Dendritic cell treated with granulocyte-macrophage colony-stimulating factor and Interleukin-4, amounts not matched to agents 40 ng/mL and 50 ng/mL, for 4 days (primary cell): ENCODE data around the gene RAB40B.
"Not testable (repeated sequence)": the region's sequence is repeated elsewhere in the genome, so short reads cannot be mapped to it uniquely, and the experiment has no call there.

Source experiments
- H3K27ac Mint-ChIP-seq: one replicate; pipeline ENCODE4 v1.8.0; 2022; ENCODE audit warnings: mild to moderate bottlenecking, mixed read lengths
- H3K27me3 Mint-ChIP-seq: one replicate; pipeline ENCODE4 v1.8.0; 2022; ENCODE audit warnings: mild to moderate bottlenecking, mixed read lengths
- H3K36me3 Mint-ChIP-seq: one replicate; pipeline ENCODE4 v1.8.0; 2022; ENCODE audit warnings: low read depth, mixed read lengths
- H3K4me1 Mint-ChIP-seq: one replicate; pipeline ENCODE4 v1.8.0; 2022; ENCODE audit warnings: low read depth, mixed read lengths
- H3K4me3 Mint-ChIP-seq: one replicate; pipeline ENCODE4 v1.8.0; 2022; ENCODE audit warnings: mild to moderate bottlenecking, moderate library complexity, mixed read lengths
- H3K9me3 Mint-ChIP-seq: one replicate; pipeline ENCODE4 v1.8.0; 2022; ENCODE audit warnings: mixed read lengths
- intact Hi-C: fragments of 100-400 bp; cut with micrococcal nuclease; formaldehyde crosslinking; loops from one replicate; pipeline ENCODE4 v1.15.0; 2022

RAB40B gene

DNA sequence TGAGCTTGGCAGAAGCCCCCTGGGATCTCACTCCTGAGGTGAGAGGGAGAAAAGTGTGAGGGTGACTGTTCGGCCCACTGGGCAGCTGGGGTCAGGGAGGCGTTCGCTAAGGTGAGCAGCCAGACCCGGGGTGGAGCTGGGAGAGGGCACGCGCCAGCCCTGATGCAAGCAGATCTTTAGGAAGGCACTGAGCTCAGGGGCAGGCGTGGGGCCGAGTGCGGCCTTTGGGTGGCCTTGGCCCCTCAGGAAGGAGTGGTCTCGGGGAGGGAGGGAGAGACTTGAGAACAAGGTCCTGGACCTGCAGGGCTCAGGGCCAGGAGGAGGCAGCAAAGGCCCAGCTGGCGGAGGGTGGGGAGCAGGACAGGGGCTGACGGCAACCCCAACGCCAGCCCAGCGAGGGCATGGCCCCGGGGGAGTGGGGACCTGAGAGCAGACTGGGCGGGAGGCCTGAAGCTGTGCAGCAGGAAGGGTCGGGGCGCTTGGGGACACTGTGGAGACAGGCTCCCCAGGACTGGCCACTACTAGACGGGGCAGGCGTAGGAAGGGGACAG is 35.7 kb downstream of the RAB40B start:
- H3K27me3 Mint-ChIP-seq = no peaks in the 10 kb centered on the region
- H3K4me3 Mint-ChIP-seq = no peak overlapping the region
- H3K36me3 Mint-ChIP-seq = no peaks in the 10 kb centered on the region
- intact Hi-C loops = no loop called here
- H3K27ac Mint-ChIP-seq = no peak overlapping the region
- no peaks in the 10 kb centered on the region for H3K4me1 Mint-ChIP-seq
- no peaks in the 10 kb centered on the region for H3K9me3 Mint-ChIP-seq

DNA sequence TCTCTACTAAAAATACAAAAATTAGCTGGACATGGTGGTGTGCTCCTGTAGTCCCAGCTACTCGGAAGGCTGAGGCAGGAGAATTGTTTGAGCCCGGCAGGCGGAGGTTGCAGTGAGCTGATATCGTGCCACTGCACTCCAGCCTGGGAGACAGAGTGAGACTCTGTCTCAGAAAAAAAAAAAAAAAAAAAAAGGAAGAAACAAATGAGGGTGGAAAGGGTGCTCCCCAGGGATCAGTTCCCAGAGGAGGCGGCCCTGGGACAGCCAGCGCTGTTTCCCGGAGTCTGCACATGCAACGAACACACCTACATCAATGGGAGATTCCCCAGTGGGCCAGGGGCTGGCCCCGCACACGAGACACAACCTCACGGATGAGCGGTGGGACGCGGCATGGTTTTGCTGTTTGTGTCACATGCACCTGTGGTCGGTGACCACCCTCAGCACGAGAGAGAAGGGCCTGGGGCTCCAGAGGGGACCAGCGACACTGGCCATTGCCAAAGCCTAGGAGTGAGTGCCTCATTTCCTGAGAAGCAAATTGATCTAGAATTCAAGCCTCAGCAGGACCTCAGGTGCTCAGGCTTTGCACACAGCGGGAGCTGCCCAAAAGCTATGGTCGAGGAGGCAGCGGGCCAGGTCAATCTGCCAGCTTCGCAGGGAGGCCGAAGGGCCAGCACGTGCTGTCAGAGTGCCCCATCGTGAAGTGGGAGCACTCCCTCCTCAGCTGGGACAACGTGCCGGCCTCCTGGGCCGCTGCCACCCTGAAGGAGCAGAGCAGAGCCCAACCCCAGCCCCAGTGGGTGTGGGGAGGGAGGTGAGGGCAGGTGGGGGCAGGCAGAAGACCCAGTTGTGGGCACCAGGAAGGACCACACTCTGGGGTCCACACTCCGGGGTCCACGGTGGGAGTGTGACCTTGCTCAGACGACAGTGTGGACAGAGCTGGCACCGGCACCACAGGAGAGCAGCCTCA is 36.5 kb downstream of the RAB40B start:
- no peaks in the 10 kb centered on the region for H3K4me1 Mint-ChIP-seq
- H3K27ac Mint-ChIP-seq = no peak overlapping the region
- H3K4me3 Mint-ChIP-seq = no peak overlapping the region
- no peaks in the 10 kb centered on the region for H3K36me3 Mint-ChIP-seq
- H3K27me3 Mint-ChIP-seq = no peaks in the 10 kb centered on the region
- intact Hi-C loops = no loop called here
- H3K9me3 Mint-ChIP-seq = no peaks in the 10 kb centered on the region

DNA sequence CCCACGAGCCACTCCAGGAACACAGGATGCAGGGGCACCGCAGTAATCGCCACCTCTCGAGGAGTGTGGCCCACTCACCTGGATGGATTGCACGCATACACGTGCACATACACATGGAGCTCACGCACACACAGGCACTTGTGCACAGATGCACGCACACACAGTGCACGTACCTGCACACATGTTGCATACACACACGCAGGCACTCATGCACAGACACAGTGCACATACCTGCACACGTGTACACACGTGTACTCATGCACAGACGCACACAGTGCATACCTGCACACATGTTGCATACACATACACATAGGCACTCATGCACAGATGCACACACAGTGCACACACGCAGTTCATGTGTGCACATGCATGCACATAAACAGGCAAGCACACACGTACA is 38.6 kb downstream of the RAB40B start:
- Mint-ChIP-seq H3K4me1 (peaks cover 8% of the 10 kb centered on the region), H3K9me3 (no peaks in the 10 kb centered on the region), H3K27me3 (no peaks in the 10 kb centered on the region), H3K36me3 (no peaks in the 10 kb centered on the region), H3K4me3 (no peak overlapping the region), H3K27ac (no peak overlapping the region)
- intact Hi-C loops = no loop called here

DNA sequence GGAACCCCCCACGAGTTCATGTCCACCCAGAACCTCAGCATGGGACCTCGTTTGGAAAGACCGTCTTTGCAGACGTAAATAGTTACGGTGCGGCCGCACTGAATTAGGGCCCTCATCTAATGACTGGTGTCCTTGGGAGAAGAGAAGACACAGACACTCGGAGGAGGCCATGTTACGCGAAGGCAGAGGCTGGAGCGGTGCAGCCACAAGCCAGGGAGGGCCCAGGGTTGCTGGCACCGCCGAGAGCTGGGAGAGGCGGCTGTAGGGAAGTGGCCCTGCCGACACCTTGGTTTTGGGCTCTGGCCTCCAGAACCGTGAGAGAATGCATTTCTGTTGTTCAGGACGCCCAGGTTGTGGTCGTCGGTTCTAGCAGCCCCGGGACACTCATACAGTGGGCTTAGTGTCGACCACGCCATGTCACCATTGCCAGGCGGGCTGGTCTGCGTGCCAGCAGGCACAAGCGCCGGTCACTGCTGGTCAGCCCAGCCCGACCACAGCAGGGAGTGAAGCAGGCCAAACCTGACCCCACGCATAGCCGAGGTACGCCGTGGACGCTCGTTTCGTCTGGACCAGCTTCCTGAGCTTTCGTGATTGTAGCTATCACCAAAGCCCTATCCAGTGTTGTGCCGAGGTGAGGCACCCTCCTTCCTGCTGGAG is 39.6 kb downstream of the RAB40B start:
- no peaks in the 10 kb centered on the region for H3K36me3 Mint-ChIP-seq
- H3K9me3 Mint-ChIP-seq = no peaks in the 10 kb centered on the region
- H3K27me3 Mint-ChIP-seq = no peaks in the 10 kb centered on the region
- no peak overlapping the region for H3K4me3 Mint-ChIP-seq
- no peak overlapping the region for H3K27ac Mint-ChIP-seq
- peaks cover 17% of the 10 kb centered on the region for H3K4me1 Mint-ChIP-seq
- intact Hi-C loops = no loop called here

DNA sequence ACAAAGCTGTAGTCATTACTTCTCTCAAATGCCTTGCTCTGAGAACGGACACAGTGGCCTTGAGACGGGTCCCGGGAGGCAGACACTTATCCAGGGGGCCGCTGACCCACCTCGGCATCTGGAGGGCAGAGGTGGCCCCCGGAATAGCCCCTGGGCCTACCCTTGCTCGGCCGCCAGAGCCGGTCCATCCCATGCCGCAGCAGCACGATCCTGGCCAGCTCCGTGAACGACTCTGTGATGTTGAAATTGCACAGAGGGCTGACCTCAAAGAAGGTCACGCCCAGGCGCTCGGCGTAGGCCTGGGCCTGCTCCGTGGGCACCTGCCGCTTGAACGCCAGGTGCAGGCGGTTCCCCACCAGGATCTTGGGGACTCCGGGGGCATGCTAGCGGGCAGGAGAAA is 40.2 kb downstream of the RAB40B start:
- H3K4me1 Mint-ChIP-seq = peaks cover 17% of the 10 kb centered on the region

DNA sequence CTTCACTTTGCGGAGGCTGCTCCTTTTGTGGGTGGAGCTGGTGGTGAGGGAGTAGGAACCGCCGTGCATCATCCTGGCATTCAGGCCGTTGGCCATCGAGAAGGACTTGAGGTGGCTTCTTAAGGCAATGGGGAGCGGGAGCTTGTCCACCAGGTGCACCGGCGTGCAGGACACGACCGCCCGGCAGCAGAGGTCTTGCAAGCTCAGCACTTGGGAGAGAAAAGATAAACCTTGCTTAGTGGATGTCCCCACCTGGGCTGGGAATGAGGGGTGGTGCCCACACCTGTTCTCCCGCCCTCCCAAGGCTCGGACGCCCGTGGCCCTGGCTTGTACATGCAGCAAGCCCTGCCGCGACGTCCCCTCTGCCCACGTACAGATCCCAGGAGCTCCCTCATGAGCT is 40.6 kb downstream of the RAB40B start:
- no peaks in the 10 kb centered on the region for H3K9me3 Mint-ChIP-seq
- no peaks in the 10 kb centered on the region for H3K36me3 Mint-ChIP-seq
- H3K4me1 Mint-ChIP-seq = peaks cover 17% of the 10 kb centered on the region
- intact Hi-C loops = no loop called here
- H3K27me3 Mint-ChIP-seq = no peaks in the 10 kb centered on the region
- no peak overlapping the region for H3K27ac Mint-ChIP-seq
- H3K4me3 Mint-ChIP-seq = no peak overlapping the region

More for the DNA sequence above, 40.2 kb downstream of the RAB40B start:
- intact Hi-C loops = no loop called here
- no peak overlapping the region for H3K4me3 Mint-ChIP-seq
- H3K27me3 Mint-ChIP-seq = no peaks in the 10 kb centered on the region
- no peaks in the 10 kb centered on the region for H3K9me3 Mint-ChIP-seq
- no peak overlapping the region for H3K27ac Mint-ChIP-seq
- H3K36me3 Mint-ChIP-seq = no peaks in the 10 kb centered on the region

DNA sequence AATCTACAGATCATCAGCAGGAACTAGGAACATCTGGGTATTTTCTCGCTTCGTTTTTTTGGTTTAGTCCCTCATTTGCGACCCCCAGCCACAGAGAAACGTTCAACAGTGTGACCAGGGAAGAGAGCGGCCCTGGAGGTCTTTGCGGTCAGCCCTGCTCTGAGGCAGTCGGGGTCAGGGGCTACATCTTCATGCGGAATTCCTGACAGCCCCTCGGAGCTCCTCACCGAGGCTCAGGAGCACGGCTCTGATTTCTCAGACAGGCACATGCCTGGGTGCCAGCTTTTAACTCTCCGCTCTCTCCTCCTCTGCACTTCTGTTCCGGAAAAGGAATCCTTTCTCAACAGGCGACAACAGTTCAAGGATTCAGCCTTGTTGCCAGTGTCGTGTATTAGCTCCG is 42.2 kb downstream of the RAB40B start:
- no peaks in the 10 kb centered on the region for H3K27me3 Mint-ChIP-seq
- H3K36me3 Mint-ChIP-seq = no peaks in the 10 kb centered on the region
- intact Hi-C loops = no loop called here
- no peaks in the 10 kb centered on the region for H3K9me3 Mint-ChIP-seq
- H3K27ac Mint-ChIP-seq = peak overlapping the region; percentile 79
- no peak overlapping the region for H3K4me3 Mint-ChIP-seq
- H3K4me1 Mint-ChIP-seq = peaks cover 17% of the 10 kb centered on the region

DNA sequence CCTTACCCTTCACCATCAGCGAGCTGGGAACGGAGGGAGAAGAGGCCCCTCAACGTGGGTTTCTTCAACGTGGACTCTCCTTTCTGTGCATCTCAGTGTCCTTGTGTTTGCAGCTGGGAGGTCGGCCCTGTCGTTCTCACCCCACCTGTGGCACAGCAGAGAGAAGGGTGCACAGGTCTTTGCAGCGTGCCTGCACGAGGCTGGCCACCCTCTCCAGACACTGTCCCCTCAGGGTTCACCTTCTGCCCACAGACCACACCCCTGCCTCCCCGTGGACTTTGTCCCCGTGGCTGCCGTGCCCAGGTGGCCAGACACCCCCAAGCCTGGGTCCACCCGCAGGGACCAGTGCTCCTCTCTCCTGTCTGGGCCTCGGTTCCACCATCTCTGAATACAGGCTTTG is 43.0 kb downstream of the RAB40B start:
- Mint-ChIP-seq H3K4me3 (no peak overlapping the region), H3K27ac (peak overlapping the region; percentile 79), H3K9me3 (no peaks in the 10 kb centered on the region), H3K27me3 (no peaks in the 10 kb centered on the region), H3K4me1 (peaks cover 17% of the 10 kb centered on the region), H3K36me3 (no peaks in the 10 kb centered on the region)
- intact Hi-C loops = no loop called here

DNA sequence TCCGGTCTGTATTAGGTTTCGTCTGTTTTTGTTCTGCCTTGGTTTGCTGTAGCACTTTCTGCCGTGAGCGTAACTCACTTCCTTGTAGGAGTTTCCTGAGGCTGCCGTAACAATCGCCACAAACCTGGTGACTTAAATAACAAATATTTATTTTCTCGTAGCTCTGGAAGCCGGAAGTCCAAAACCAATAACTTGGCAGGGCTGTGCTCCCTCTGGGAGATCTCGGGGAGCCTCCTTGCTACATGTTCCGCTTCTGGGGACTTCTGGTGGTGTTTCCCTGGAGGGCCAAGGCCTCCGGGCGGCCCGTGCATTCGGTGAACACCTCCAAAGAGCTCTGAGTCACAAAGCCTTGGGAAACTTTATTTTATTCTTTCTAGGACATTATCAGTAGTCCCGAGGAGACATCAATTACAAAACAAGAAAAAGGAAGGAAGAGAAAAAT is 43.4 kb downstream of the RAB40B start:
- Mint-ChIP-seq H3K27me3 (no peaks in the 10 kb centered on the region), H3K4me1 (peaks cover 17% of the 10 kb centered on the region), H3K27ac (peak overlapping the region; percentile 79), H3K9me3 (no peaks in the 10 kb centered on the region), H3K4me3 (no peak overlapping the region), H3K36me3 (no peaks in the 10 kb centered on the region)
- intact Hi-C loops = no loop called here

DNA sequence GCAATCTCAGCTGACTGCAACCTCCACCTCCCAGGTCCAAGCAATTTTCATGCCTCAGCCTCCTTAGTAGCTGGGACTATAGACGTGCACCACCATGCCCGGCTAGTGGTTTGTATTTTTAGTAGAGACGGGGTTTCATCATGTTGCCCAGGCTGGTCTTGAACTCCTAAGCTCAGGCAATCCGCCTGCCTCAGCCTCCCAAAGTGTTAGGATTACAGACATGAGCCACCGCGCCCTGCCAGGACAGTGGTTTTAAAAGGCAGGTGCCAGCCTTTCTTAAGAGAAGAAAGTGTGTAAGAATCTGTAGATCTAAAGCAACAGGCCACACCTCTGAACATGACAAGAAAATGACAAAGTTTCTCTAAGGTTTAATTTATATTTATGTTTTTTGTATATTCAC is 43.9 kb downstream of the RAB40B start:
- H3K36me3 Mint-ChIP-seq, H3K4me3 Mint-ChIP-seq, H3K9me3 Mint-ChIP-seq, intact Hi-C loops, H3K27me3 Mint-ChIP-seq: not testable (repeated sequence)
- H3K4me1 Mint-ChIP-seq = peaks cover 22% of the 10 kb centered on the region
- peak overlapping the region; percentile 79 for H3K27ac Mint-ChIP-seq

DNA sequence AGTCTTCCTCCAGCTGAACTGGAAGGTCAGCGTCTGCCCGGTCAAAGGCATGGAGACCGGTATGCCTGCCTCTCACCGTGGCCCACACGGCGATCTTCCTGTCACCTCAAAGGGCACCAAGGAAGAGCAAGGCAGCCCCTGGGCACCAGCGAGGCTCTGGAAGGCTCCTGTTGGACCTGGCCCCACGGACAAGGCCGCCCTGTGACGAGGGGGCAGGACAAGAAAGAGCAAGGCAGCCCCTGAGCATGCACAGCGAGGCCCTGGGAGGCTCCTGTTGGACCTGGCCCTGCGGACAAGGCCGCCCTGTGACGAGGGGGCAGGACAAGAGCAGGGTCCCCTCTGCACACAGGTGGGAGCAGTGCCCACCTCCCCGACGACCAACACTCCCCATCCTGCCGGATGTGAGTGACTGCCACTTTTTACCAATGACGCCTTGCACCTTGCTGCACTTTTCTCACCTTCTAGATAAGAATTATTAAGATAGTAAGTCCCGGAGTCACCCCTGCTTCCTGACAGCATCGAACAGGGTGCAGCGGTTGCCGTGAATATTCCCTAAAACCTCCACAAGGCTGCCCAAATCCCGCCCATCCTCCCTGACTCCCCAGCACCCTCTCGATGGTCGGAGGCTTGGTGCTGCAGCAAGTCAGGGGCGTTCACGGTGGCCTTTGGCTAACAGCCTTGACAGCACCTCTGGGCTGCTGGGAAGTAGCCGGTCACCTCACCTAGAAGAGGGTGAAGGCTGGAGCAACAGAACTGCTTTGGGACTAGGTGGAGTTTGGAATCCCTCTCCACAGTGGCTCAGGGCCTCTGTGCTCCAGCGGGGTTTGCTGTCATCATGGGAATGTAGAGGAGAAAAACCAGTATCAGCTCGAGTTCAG is 44.6 kb downstream of the RAB40B start:
- Mint-ChIP-seq H3K27me3 (no peaks in the 10 kb centered on the region), H3K27ac (peak overlapping the region; percentile 79), H3K36me3 (no peaks in the 10 kb centered on the region), H3K4me3 (no peak overlapping the region), H3K4me1 (peaks cover 26% of the 10 kb centered on the region), H3K9me3 (no peaks in the 10 kb centered on the region)
- intact Hi-C loops = no loop called here

DNA sequence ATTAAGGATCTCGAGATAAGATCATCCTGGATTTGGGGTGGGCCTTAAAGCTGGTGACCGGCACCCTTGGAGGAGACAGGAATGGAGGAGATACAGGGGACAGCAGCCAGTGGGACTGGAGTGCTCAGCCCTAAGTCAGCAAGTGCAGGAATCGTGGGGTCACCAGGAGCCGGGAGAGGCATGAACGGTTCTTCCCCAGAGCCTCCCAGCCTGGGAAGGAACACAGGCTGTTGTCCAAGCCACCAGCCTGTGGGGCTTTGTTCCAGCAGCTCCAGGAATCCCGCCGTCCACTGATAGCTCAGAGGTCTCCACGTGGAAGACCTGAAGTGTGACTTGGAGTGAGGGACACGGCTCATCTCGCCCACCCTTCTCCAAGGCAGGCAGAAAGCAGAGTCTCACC is 47.8 kb downstream of the RAB40B start:
- Mint-ChIP-seq H3K4me1 (peaks cover 43% of the 10 kb centered on the region), H3K9me3 (no peaks in the 10 kb centered on the region), H3K36me3 (peaks cover 9% of the 10 kb centered on the region), H3K27ac (peak overlapping the region; percentile 52), H3K4me3 (no peak overlapping the region), H3K27me3 (no peaks in the 10 kb centered on the region)
- intact Hi-C loops = no loop called here

DNA sequence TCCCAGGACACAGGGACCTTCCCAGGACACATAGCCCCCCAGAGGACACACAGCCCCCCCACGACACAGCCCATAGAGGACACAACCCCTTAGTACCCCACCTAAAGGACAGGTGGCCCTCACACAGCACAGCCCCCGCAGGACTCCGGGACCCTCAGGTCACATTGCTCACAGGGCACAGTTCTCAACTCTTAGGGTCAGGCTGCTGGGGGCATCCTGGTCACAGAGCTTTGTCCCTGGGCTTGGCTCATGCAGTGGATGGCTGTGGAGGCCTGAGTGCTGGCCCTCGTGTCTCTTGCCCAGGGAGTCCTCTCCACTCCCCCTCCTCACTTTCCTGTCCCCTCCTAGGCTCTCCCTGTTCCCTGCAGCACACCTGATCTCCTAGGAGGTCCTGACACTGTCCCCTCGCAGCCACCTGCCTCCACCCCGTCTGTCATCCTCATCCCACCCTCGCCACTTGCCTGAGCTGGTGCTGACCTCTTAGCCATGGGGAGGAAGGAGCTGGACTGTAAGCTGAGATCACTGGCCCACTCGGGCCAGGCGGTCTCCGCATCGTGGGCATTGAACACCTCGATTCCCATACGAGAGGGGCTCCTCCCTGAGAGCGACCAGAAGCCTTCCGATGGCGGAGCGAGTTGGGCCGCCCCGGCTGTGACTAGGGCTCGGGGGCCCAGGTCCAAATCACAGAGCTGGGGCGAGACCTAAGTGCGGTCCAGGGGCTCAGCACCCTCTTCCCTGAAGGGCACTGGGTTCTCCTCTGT is 48.8 kb downstream of the RAB40B start:
- Mint-ChIP-seq H3K36me3 (peaks cover 19% of the 10 kb centered on the region), H3K9me3 (no peaks in the 10 kb centered on the region), H3K27me3 (no peaks in the 10 kb centered on the region)

More for the DNA sequence above, 48.8 kb downstream of the RAB40B start:
- Mint-ChIP-seq H3K4me3 (no peak overlapping the region), H3K27ac (peak overlapping the region; percentile 66), H3K4me1 (peaks cover 41% of the 10 kb centered on the region)
- intact Hi-C loops = loop anchor here (2.0 kb wide), 1 partner anchor 101 kb away; no protein-coding TSS in a partner anchor
